Stimulated activated CD8-positive, alpha-beta memory T cell treated with anti-CD3 and anti-CD28 coated beads, Interleukin-15, amount 100 ng/mL, for 1 hour (primary cell): Measurements from ENCODE around the gene ATRIP.
A peak's percentile ranks its signal among the peaks of the same experiment; 100 is the strongest.
"Not testable (repeated sequence)": the region's sequence is repeated elsewhere in the genome, so short reads cannot be mapped to it uniquely, and the experiment has no call there.

Experiments
- DNase-seq: peaks from one replicate; pipeline ENCODE4 v3.0.0-alpha.2; 2020; ENCODE audit warnings: low read depth

ATRIP gene

DNA sequence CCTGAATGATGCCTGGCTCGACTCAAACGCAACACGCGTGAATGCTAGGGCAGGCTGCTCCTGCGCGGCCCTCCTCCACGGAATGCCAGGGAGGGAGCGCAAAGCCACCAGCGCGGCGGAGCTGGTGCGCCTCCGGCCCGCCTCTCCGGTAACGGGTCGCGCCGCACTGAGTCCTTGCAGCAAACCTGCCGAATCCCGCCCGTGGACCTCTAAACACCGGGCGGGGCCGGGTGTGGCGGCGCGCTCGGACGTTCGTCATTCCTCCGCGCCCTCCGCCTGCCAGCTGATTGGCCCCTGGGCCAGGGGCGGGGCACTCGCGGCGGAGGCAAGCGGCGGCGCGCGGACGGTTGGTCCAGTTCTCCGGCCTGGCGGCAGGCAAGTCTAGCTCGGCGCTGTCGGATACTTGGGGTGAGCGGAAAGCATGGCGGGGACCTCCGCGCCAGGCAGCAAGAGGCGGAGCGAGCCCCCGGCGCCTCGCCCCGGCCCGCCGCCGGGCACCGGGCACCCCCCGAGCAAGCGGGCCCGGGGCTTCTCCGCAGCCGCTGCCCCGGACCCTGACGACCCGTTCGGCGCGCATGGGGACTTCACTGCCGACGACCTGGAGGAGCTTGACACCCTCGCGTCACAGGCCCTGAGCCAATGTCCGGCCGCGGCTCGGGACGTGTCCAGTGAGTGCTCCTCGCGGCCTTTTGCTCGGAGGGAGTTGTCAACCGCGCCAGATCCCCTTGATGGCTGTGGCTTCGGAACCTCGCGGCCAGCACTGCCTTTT is at the start of gene ATRIP:
Gene ATRIP (plus strand): TSS at position 313 of the 769 bp plus-strand sequence. CDS start 109 bp downstream, at position 422.
- peak; percentile 63 for DNase-seq

DNA sequence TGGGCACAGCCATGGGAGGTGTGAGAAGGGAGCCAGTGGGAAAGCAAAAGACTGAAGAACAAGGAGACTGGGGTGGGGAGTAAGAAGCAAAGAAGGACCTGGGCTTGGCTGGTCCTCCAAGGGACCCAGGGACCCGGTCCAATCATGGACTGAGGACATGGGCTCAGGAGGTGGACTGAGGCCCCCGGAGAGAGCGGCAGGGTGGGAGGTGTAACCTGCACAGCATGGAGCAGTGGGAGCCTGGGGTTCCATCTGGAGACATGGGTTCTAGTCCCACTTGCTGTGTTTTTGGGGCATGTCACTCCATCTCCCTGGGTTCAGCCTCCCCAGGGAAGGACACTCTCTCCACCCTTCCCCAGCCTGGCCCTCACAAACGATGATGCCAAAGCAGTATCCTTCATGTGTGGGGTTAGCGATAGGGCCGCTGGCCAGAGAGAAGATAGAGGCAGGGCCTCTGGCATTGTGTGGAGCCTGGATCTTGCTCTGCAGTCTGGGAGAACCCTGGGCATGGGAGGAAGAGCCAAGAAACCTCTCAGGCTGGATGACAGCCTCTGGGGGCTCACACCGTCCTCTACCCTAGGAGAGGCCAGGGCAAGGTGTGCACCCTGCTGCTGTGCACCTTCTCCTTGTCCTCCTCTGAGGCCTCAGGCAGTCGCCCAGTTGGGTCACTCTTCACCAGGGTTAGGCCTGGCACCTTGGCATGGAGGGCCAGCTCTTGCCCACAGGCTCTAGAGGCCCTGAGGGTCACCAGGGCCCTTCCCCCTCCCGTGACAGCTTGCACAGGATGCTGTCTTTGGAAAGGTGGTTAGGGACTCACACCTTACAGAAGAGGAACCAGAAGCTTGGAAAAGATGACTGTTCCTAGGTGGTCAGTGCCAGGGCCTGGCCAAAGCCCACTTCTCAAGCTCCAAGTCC is 48.5 kb upstream of the ATRIP start:
- DNase-seq, result no peak

GRCh38 chr3:48398701-48399386 is 47.7 kb upstream of the ATRIP start:
- no peak for DNase-seq

DNA sequence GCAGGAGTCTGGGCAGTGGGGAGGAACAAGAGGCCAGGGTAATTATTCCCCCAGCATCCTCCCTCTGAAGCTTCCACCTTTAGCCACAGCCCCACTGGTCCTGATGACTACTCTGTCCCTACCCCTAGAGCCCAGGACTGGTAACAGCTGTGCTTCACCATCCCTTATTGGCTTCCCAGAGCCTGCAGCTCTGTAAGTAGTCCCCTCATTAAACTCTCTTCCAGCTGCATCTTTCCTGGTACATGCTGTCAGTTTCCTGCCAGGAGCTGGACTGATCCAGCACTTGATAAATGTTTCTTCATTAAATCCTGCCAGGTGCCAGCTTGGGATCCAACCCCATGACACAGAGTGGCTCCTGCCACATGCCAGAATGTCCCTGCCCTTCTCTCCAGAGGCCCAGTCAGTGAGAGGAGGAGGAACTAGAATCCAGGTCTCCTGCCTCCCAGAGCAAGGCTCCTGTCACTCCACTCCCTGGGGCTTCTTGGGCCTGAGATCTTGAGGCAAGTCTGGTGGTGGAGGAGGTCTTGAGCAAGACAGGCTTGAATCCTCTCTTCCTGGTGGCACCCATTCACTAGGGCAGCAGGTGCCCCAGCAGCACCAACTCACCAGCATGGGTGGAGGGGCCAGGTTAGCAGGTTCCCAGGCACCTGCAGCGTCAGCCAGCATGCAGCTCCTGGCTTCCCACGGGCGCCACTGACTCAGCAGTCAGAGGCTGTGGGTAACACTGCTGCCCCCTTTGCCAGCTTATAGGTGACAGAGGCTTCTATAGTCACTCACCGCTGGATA is 47.0 kb upstream of the ATRIP start:
- DNase-seq, result no peak

DNA sequence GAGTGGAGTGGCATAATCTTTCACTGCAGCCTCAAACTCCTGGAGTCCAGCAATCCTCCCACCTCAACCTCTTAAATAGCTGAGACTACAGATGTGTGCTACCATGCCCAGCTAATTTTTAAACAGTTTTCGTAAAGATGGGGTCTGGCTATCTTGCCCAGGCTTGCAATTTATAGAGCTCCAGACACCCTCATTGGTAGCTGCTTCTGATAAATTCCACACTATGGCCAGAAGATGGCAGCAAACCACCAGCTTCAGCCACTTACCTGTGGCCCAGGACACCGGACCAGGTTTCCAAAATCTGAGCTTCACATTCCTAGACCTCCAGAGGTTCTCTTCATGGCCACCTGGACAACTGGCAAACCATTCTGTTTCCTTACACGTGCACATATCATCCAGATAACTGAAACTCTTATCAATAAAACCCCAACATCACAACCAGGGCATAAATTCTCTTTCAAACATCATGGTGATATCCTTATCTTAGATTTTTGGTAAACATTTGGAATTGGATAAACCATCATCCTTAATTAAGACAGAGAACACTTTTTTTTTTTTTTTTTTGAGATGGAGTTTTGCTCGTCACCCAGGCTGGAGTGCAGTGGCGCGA is 45.6 kb upstream of the ATRIP start:
- DNase-seq, result peak; percentile 35

GRCh38 chr3:48401434-48401901 is 45.1 kb upstream of the ATRIP start:
- not testable (repeated sequence) for DNase-seq

DNA sequence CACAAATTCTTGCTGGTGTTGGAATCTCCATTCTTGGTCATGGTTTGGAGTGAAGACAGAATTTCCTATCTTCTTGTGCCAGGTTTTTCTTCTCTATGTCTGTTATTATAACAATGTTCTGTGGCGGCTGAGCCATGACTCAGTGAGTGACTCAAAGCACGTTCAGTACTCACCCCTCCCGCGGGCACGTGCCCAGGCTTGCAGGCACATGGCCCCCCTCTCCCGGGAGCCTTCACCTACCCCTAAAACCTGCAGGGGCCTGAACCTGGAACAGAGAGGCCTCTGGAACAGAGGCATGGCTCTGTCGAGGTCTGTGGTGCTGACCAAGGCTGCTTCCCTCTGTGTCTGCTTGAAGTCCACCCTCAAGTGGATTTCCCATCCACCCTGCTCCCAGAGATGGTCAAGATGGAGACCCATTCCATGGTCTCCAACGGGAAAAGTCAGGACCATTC is 44.2 kb upstream of the ATRIP start:
- DNase-seq, result no peak

GRCh38 chr3:48402907-48403306 is 43.6 kb upstream of the ATRIP start:
- no peak for DNase-seq

DNA sequence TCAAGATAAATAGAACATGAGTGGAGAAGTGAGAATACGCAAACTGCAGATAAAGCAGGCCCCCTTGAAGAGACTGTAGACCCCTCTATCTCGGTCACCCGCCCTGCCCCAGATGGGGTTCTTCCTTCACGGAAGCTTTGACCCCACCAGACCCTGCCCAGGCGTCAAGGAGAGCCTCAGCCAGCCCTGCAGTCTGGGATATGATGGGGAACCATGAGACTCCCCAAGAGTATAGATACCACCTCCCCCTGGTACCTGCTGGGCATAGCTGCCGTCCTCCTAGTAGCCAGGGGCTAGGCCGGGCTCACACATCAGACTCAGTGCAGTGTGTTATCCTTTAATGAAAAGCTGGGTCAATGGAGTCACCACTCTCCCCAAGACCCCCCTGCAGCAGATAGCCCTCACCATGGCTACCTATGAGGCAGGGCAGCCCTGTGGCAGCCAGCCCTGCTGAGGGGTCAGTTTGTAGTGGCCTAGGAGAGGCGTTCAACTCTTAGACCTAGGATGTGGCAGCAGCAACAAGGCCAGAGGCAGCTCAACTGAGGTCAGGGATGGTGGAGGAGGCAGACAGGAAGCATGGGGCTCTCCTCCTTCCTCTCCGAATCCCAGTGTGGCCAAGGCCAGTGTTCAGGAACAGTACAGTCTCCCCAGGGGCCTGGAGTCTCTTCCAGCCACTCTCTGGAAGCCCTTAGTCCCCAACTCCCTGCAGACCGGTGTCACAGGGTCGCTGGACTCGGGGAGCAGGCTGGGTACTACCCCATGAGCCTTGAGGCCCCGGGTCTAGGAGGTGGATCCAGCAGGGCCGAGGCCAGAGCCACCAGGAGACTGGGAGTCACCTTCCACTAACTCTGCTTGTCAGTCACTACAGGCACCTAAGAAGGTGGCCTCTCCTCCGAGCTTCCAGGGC is 42.8 kb upstream of the ATRIP start:
- no peak for DNase-seq

- no peak for DNase-seq
Measured at GRCh38 chr3:48404440-48405342, 41.8 kb upstream of the ATRIP start.

DNA sequence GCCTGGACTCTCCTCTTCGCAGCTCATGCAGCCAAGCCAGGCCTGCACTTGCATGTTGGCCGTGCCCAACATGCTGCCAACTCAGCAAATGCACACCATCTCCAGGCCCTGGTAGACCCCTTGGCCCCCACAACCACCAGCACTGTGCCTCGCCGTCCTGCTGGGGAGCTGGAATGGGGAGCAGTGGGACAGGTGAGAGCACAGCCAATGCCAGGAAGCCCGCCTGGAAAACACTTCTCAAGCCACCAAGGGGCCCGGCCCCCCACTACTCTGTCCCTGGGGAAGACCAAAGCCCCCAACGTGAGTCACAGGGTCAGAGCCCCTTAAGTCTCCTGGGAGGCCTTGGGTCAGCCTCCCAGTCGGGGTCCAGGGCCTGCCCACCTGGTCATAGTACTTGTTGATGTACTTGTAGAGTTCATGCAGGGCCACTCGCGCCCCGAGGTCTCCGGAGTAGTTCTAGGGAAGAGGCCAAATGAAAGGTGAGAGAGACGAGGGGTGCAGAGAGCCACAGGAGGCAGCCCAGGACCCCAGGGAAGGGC is 41.1 kb upstream of the ATRIP start:
- DNase-seq, result no peak

GRCh38 chr3:48405971-48406370 is 40.6 kb upstream of the ATRIP start:
- DNase-seq, result no peak

DNA sequence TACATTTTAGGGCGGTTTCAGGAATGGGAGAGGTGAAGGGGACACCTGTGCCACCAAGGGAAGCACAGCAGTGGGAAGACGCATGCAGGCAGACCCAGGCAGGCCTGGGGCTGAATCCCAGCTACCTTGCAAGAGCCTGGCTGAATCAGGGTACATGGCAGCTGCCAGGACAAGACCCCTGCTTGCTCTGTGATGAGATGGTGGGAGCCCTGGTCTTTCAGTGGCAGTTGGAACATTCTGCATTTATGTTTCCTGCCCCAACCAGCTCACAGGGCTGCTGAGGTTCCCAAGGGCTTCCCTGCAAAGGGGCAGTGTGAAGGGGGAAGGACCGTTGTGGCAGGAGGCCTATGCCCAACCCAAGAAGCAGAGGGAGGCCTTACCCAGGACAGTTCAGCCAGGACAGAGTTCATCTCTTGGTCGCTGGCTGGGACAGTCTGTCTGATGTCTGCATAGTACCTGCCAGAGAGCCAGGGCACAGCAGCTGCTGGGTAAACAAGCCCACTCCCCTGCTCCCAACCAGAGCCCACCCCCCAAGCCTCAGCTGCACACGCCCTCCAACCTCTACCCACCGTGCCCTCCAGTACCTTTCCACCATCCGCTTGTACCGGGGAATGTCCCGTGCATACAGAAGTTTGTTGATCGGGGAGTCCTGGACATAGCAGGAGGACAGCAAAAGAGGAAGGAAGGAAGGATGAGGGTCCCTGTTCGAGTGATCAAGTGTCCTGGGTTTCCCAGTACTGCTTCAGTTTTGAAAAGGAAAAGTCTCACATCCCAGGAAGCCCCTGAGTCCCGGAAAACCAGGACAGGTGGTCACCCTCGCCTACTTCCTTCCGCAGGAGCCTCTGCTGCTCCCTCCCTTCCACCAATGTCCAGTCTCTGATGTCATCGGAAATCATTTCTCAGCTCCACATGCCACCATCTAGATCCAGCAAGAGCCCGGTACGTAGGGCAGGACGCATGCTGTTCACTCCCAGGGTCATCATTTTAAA is 39.8 kb upstream of the ATRIP start:
- no peak for DNase-seq

- no peak for DNase-seq
Measured at GRCh38 chr3:48407542-48408099, 38.9 kb upstream of the ATRIP start.

- no peak for DNase-seq
Measured at GRCh38 chr3:48408823-48409281, 37.7 kb upstream of the ATRIP start.

DNA sequence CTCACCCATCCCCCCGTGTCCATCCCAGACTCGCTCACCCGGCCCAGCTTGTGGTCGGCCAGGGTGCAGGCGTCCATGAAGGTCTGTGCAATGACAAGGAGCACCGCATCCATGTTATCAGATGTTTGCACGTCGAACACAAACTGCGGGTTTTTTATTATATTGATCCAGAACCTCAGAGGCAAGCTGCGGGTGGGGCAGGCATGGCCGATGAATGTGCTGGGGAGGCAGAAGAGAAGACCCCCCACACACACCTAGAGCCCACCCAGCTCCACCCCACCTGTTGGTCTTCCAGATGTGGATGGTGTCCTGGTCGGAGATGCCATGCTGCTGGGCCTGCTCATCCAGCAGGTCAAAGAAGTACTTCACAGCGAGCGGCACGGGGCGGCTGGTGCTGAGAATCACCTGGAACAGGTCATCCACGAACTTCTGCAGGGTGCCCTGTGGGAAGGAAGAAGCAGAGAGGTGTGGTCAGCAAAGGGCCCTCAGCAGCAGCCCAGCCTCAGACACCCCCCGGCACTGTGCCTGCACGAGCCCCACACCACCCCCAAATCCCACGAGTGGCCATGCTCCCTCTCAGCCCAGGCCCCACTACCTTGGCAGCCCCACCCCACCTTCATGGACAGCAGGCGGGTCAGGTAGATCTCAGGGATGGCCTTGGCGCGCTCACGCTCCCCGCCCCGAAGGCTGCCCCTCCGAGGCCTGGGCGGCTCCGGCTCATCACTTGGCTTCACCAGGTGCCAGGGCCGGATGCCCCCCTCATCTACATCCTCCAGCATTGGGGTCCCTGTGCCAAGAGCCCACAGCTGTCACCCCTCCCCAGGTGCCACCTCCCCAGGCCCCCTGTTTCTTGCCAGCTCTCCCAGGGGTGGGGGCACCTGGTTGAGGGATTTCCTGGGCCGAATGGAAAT is 37.0 kb upstream of the ATRIP start:
- DNase-seq, result no peak
